Brain microvascular endothelial cell (primary cell): Measurements from ENCODE around the gene POLR2J.
"Not testable (repeated sequence)": the region's sequence is repeated elsewhere in the genome, so short reads cannot be mapped to it uniquely, and the experiment has no call there.

Source experiments
- DNase-seq: peaks from one replicate; pipeline ENCODE4 v3.0.0-alpha.2; 2020
- H3K27ac ChIP-seq: fragments of 250-450 bp; sonication (Bioruptor Pico); 2 replicates; pipeline ENCODE4 v1.5.1; 2020; ENCODE audit warnings: mild to moderate bottlenecking, moderate library complexity
- H3K27me3 ChIP-seq: fragments of 250-450 bp; sonication (Bioruptor Pico); replicated peaks from 2 replicates; pipeline ENCODE4 v1.5.1; 2020; ENCODE audit warnings: mild to moderate bottlenecking
- H3K36me3 ChIP-seq: fragments of 250-450 bp; sonication (Bioruptor Pico); replicated peaks from 2 replicates; pipeline ENCODE4 v1.5.1; 2020; ENCODE audit warnings: mild to moderate bottlenecking
- H3K4me3 ChIP-seq: 2 replicates; pipeline ENCODE4 v1.5.1; 2011; ENCODE audit warnings: low read depth, mild to moderate bottlenecking, control low read depth, low read length, moderate library complexity
- in situ Hi-C: cut with HindIII; loops from 2 replicates; pipeline ENCODE4 v1.10.0; 2017; ENCODE audit warnings: low sequenced_read_pairs, low pct_ligation_motif_present

POLR2J gene

DNA sequence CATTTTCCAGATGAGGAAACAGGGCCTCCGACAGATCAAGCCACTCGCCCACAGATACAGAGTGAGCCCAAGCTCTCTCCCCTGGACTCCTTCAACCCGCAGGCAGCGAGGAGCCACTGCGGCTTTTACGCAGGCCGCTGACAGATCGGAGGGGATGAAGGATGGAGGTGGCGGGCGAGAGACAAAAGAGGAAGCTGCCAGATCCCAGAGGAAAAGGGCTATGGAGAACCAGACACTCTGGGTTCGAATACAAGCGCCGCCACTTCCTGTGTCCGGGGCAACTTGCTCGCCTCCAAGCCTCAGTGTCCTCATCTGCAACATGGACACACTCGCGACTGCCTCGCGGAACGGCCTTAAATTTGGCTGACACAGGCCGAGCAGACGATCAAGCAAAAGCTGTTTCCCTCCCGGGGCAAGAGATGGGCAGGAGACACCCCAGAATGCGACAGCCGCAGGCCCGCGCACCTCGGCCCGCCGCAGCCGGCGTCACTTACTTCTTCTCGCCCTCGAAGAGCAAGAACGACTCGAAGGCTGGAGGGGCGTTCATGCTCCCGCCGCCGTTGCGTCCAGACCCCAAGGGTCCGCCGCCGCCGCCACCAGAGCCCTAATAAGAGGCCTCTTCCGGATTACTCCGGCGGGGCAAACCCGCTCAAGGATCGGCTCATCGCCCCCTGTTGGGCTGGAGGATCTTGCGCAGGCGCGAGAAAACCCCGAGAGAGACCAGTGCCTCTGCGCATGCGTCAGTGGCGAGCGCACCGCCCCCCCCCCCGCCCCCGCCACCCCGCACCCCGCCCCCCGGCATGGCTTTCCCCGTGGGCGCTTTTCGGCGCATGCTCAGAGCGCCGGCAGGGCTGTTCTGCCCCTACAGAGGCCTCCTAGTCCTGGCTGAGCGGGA is at the start of gene POLR2J:
Gene POLR2J, minus strand, starts transcription at position 609 of the 895 bp plus-strand sequence. Its CDS starts 62 bp downstream, at position 547.
- H3K27me3 ChIP-seq, H3K36me3 ChIP-seq, in situ Hi-C loops: not testable (repeated sequence)
- H3K4me3 ChIP-seq, result peak within 1 kb of the TSS; percentile 43
- H3K27ac ChIP-seq, result peak within 1 kb of the TSS; percentile 47
- peak; percentile 86 for DNase-seq

DNA sequence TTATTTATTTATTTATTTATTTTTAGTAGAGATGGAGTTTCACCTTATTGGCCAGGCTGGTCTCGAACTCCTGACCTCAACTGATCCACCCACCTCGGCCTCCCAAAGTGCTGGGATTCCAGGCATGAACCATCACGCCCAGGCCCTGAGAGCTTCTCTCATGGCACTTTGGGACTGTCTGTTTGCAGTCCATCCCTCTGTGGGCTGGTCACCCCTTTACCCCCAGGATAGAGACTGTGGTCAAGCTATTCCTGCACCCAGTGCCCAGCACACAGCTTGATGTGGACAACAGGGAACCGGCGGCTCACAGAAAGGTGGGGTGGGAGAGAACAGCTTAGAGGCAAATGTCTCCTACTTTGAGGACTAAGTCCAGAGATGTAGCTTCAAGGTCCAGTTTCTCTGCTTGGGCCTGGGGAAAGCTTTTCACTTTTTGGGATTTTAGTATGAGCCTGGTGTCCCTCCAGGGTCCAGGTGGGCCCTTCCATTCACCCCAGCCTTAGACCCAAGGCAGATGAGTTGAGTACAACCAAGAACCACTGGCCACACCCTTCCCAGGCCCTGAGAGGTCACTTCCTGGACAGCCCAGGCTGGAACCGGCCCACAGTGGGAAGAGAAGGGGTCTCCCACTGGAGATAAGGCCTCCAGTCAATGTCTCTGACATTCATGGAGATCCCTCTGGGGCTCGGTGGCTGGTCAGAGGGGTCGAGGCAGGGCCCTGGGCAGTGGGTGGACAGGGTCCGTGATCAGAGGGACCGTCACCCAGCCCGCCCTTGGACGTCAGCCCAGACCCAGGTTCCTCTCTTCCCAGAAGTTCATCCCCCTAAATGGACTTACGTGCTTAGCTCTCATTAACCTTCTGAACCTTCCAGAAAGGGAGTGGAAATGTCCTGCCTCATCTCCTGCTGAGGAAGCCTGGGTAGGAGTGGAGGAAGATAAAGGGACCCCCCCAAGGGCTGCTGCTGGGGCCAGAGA is 49.4 kb upstream of the POLR2J start:
- in situ Hi-C loops, H3K36me3 ChIP-seq, DNase-seq, H3K27ac ChIP-seq, H3K27me3 ChIP-seq, H3K4me3 ChIP-seq: not testable (repeated sequence)

DNA sequence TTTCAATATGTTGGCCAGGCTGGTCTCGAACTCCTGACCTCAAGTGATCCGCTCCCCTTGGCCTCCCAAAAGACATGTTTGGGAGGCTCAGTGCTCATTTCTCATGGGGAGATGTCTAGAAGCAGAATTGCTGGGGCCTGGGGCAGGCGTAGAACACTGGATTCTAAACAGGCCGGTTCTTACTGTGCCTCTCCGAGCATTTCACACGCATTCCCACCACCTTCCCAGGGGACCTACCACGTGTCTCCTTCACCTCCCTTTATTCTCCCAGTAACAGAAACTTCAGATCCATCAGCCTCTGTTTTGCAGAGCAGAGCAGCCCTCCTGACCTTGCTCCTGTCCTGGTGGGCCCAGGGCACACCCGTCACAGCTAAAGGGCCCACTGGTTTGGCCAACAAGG is 48.5 kb upstream of the POLR2J start:
- H3K27ac ChIP-seq, H3K36me3 ChIP-seq, H3K27me3 ChIP-seq, DNase-seq, H3K4me3 ChIP-seq, in situ Hi-C loops: not testable (repeated sequence)

DNA sequence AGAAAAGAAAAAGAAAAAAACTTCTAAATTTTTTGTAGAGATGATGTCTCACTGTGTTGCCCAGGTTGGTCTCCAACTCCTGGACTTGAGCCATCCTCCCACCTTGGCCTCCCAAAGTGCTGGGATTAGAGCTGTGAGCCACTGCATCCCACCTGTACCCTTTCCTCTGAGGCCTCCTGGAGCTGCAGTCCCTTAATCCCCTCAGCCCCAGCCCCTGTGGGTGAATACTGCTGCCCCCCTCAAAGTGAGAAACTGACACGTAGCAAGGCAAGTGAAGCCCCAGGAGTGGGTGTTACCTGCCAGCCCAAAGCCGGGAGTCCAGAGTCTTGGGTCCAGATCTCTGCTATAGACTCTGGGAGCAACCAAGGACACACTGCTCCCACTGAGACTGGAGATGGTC is 46.1 kb upstream of the POLR2J start:
- H3K27ac ChIP-seq, H3K27me3 ChIP-seq, DNase-seq, H3K4me3 ChIP-seq, H3K36me3 ChIP-seq, in situ Hi-C loops: not testable (repeated sequence)

DNA sequence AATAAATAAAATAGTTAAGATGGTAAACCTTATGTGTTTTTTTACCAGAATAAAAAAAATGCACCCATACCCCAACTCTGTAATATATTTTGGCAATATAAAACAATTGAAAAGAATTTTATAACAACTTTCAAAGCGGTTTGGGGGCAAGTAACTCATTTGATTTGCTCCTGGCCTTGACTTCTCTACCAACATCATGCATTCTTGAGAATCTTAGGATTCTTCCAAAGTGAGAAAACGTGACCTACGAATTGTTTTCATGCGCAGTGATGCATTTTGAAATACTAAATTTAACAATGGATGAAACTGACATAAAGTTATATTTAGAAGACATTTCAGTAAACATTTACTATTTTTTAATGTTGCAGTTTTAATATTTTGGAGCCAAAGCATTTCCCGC is 42.1 kb upstream of the POLR2J start:
- DNase-seq, H3K36me3 ChIP-seq, in situ Hi-C loops, H3K27me3 ChIP-seq, H3K27ac ChIP-seq, H3K4me3 ChIP-seq: not testable (repeated sequence)

DNA sequence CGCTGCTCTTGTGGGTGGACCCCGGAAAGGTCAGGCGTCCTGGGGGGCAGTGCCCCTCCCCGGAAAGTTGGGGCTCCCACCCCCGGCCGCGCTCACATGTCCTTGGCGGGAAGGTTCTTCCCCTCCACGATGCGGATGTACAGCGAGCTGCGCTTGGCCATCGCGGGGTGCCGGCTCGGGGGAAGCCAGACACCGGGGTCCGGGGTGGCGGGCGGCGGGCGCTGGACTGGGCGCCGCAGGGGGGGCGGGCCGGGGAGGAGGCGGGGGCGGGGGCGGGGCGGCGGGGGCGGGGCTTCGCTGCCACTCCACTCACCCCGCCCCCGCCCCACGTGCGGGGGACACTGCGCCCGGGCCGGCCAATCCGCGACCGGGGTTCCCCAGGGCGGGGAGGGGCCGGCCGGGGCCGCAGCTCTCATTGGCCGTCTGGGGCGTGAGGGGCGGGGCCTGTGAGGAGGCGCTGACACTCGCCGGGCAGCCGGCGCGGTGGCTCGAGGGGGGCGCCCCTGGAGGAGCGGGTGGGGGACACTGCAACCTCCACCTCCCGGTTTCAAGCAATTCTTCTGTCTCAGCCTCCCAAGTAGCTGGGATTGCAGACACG is 38.9 kb upstream of the POLR2J start, which contains the start of gene RASA4B:
Gene RASA4B, minus strand, starts transcription at position 228 of the 598 bp plus-strand sequence. Its CDS starts 67 bp downstream, at position 161.
- DNase-seq, H3K4me3 ChIP-seq, H3K27ac ChIP-seq, H3K36me3 ChIP-seq, H3K27me3 ChIP-seq, in situ Hi-C loops: not testable (repeated sequence)

DNA sequence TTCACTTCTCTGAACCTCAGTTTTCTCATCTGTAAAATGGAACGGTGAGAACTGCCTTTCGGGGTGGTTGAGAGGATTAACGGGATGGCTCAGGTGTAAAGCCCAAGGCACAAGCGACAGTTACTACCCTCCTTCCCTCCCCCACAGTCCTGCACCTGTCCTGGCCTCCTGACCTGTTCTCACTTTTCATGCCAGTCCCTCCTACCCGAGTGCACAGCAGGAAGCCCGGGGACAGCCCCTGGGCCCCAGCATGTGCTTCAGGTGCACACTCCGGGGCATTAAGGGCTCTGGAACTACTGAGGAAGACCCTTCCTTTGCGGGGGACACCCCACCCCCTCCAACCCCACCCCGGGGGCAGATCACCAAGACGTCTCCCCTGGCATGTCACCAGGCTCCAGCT is 38.2 kb upstream of the POLR2J start:
- H3K27ac ChIP-seq, DNase-seq, H3K36me3 ChIP-seq, in situ Hi-C loops, H3K4me3 ChIP-seq, H3K27me3 ChIP-seq: not testable (repeated sequence)

DNA sequence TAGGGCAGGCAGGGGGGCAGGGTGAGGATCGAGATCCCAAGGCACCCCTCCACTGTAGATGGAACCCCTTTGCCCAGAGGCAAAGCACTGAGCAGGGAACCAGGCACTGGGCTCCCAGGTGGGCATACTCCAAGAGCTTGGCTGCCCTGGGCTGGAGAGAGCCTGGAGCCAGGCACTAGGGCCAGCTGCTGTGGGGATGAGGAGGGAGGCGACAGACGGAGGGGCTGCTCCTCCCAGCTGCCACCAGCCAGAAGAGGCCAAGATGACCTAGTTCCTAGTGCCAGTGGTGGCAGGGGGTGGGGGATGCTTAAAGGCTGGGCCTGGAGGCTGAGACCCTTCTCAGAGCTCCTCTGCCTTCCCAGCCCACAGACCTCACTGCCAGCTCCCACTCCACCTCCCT is 37.2 kb upstream of the POLR2J start:
- H3K4me3 ChIP-seq, H3K27ac ChIP-seq, H3K36me3 ChIP-seq, DNase-seq, H3K27me3 ChIP-seq, in situ Hi-C loops: not testable (repeated sequence)

DNA sequence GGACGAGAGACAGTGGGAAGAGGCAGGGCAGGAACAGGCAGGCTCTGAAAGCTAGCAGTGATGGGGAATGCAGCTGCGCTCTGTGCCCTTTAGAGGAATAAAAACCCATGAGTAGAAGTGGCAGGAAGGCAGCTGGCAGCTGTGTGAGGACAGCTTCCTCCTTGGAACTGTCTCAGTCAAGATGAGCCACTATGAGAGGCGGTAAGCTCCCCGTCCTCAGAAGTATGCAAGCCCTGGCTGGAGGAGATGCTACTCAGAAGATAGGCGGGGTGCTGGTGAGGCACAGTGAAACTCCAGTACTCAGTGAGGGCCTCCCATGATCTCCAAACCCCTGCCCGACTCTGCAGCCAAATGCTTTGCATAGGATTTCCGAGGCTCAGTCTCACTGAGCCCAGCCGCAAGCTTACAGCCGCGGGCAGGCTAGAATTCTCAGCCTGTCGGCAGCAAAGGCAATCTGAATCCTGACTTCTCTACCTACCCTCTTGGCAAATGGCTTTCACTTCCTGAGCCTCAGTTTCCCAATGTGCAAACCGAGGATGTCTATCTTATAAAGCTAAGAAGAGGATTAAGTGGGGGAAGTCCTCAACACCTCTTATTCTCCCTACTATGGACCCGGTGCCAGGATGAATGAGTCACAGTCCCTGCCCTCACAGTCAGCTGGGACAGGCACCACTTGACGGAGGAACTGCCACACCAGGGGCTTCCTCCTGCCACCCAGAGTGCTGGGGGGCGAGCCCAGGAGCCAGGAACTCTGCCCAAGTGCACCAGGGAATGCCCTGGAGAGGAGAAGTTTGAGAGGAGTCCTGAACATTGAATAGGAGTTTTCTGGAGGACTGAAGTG is 36.4 kb upstream of the POLR2J start:
- in situ Hi-C loops, H3K4me3 ChIP-seq, H3K27me3 ChIP-seq: not testable (repeated sequence)

DNA sequence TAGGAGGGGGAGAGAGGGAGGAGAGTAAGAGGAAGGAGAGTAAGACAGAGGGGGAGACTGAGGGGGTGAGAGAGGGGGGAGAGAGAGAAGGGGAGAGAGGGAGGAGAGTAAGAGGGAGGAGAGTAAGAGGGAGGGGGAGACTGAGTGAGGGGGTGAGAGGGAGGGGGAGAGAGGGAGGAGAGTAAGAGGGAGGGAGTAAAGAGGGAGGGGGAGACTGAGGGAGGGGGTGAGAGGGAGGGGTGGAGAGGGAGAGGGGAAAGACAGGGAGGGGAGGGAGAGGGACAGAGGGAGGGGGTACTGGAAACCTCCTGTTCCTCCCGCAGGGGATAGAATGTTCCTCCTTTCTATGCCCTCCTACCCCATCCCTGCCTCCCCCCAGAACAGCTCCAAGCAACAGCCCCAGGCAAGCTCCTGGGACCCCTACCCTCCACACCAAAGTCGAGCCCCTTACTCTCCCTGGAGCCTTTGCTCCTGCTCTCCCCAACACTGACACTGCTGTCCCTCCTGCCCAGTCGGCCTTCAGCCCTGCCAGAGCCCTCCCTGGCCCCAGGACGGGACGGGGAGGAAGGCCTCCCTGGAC is 34.0 kb upstream of the POLR2J start:
- DNase-seq, result not testable (repeated sequence)

More for the DNA sequence above, 36.4 kb upstream of the POLR2J start:
- H3K27ac ChIP-seq, DNase-seq, H3K36me3 ChIP-seq: not testable (repeated sequence)

DNA sequence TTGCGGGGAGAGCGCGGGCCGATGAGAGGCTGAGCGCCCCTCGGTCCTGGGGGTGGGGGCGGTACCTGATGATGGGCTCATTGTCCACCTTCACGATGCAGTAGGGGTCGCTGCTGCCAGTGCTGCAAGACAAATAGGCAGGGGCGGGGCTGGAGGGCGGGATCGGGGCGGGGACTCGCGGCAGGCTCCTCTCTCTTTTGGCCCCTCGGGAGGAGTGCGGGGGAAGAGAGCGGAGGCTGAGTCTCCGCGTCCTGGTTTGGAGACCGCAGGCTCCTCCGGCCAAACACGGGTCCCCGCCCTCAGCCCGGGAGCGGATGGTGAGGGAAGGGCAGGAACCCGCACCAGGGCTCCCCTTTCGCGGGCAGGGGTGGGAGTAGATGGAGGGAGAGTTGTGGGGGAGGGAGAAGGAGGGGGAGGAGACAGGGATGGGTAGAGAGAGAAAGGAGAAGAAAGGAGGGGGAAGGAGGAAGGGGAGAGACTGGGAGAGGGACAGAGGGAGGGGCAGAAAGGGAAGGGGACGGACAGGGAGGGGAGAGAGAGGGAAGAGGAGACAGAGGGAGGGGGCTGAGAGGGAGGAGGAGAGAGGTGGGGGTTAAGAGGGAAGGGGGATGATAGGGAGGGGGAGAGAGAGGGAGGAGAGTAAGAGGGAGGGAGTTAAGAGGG is 33.3 kb upstream of the POLR2J start:
- H3K4me3 ChIP-seq, H3K27me3 ChIP-seq, H3K36me3 ChIP-seq, in situ Hi-C loops, H3K27ac ChIP-seq, DNase-seq: not testable (repeated sequence)

More for the DNA sequence above, 34.0 kb upstream of the POLR2J start:
- H3K4me3 ChIP-seq, result peak overlapping the region; percentile 24
- in situ Hi-C loops, H3K27me3 ChIP-seq, H3K36me3 ChIP-seq, H3K27ac ChIP-seq: not testable (repeated sequence)

DNA sequence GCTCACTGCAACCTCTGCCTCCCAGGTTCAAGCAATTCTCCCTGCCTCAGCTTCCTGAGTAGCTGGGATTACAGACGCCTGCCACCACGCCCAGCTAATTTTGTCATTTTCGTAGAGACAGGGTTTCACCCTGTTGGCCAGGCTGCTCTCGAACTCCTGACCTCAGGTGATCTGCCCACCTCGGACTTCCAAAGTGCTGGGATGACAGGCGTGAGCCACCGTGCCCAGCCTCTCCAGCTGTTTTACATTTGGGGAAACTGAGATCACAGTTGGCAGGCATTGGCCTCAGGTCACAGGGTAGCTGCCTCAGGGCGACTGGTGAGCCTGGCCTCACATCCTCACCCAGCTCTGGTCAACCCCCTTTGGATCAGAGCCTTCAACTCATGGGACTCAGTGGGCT is 31.9 kb upstream of the POLR2J start:
- not testable (repeated sequence) for DNase-seq

More for the DNA sequence above, 31.9 kb upstream of the POLR2J start:
- H3K36me3 ChIP-seq, in situ Hi-C loops, H3K4me3 ChIP-seq, H3K27ac ChIP-seq, H3K27me3 ChIP-seq: not testable (repeated sequence)
